Cardiac muscle cell (in vitro differentiated cells and primary cell): ENCODE results near the gene ASPRV1. TPM values are rescaled to one million over a fixed set of nuclear protein-coding genes. Genes with fewer than 3 reads are reported as not detected.

ENCODE experiments used
- polyA plus RNA-seq: library from polyadenylated mRNA; unstranded; fragments of >200 nt; fragmentation: Nextera tagmentation; extraction: Ambion mirVana; gene quantifications from 2 replicates; pipeline ENCODE4 v1.2.1, GENCODE V29; 2016
- total RNA-seq: library from RNA; depleted of rRNA; stranded (reverse); fragments of >200 nt; gene quantifications from 2 replicates; pipeline ENCODE4 v1.2.3, GENCODE V29; 2016

ASPRV1 gene
- total and polyA plus RNA-seq, 2 experiments from 2014 or later = 3.8 to 4.2 TPM

Other genes starting within 250 kb of the ASPRV1 start
- gene ANXA4, start 219.5 kb downstream of the ASPRV1 start, total RNA-seq = 11.0 and 18.0 TPM in 2 replicates
- gene ANXA4, start 219.5 kb downstream of the ASPRV1 start, polyA plus RNA-seq = 27.2 and 36.1 TPM in 2 replicates
- 20.6 and 46.5 TPM in 2 replicates for gene GMCL1, start 132.0 kb downstream of the ASPRV1 start, total RNA-seq
- 13.2 and 22.8 TPM in 2 replicates for gene GMCL1, start 132.0 kb downstream of the ASPRV1 start, polyA plus RNA-seq
- gene SNRNP27, start 67.7 kb downstream of the ASPRV1 start, total RNA-seq = 113 and 128 TPM in 2 replicates
- 86.7 and 96.7 TPM in 2 replicates for gene SNRNP27, start 67.7 kb downstream of the ASPRV1 start, polyA plus RNA-seq
- gene MXD1, start 46.5 kb downstream of the ASPRV1 start, total RNA-seq = 2.8 and 3.6 TPM in 2 replicates
- 6.5 and 10.0 TPM in 2 replicates for gene MXD1, start 46.5 kb downstream of the ASPRV1 start, polyA plus RNA-seq
- 87.9 and 127 TPM in 2 replicates for gene PCBP1, start 125.8 kb upstream of the ASPRV1 start, total RNA-seq
- 152 and 166 TPM in 2 replicates for gene PCBP1, start 125.8 kb upstream of the ASPRV1 start, polyA plus RNA-seq
- 11.9 and 14.6 TPM in 2 replicates for gene C2orf42, start 229.4 kb upstream of the ASPRV1 start, total RNA-seq
- gene C2orf42, start 229.4 kb upstream of the ASPRV1 start, polyA plus RNA-seq = 10.0 and 10.3 TPM in 2 replicates